NCI-H1436 (cell line): Measurements from ENCODE around the gene ZNF536.
A peak's percentile ranks its signal among the peaks of the same experiment; 100 is the strongest.
"Not testable (repeated sequence)": the region's sequence is repeated elsewhere in the genome, so short reads cannot be mapped to it uniquely, and the experiment has no call there.

ENCODE experiments used
- DNase-seq: peaks from one replicate; lab custom pipeline; 2025; lab: John Stamatoyannopoulos, UW

The ZNF536 gene

GRCh38 chr19:30419568-30420180, 47.5 kb downstream of the ZNF536 start:
- no peak for DNase-seq

- no peak for DNase-seq
Measured at GRCh38 chr19:30420316-30420715, 48.1 kb downstream of the ZNF536 start.

- DNase-seq, result no peak
Measured at GRCh38 chr19:30420881-30421280, 48.7 kb downstream of the ZNF536 start.

DNA sequence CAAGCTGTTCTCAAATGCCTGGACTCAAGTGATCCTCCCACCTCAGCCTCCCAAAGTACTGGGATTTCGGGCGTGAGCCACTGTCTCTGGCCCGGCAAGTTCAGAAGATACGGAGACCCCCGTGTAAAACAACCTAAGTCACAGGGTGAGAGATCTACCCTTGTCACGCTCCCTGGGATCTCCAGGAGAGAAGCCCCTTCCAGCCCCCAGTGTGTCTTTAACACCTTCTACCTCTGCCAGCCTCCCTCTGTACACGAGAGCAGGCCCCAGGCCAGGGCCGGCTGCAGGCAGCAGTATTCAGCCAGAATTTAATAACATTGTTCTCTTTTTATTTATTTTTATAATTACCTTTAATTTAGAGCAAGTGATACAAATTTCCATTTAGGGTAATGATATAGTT, 49.4 kb downstream of the ZNF536 start:
- no peak for DNase-seq

- no peak for DNase-seq
Measured at GRCh38 chr19:30423481-30423880, 51.3 kb downstream of the ZNF536 start.

DNA sequence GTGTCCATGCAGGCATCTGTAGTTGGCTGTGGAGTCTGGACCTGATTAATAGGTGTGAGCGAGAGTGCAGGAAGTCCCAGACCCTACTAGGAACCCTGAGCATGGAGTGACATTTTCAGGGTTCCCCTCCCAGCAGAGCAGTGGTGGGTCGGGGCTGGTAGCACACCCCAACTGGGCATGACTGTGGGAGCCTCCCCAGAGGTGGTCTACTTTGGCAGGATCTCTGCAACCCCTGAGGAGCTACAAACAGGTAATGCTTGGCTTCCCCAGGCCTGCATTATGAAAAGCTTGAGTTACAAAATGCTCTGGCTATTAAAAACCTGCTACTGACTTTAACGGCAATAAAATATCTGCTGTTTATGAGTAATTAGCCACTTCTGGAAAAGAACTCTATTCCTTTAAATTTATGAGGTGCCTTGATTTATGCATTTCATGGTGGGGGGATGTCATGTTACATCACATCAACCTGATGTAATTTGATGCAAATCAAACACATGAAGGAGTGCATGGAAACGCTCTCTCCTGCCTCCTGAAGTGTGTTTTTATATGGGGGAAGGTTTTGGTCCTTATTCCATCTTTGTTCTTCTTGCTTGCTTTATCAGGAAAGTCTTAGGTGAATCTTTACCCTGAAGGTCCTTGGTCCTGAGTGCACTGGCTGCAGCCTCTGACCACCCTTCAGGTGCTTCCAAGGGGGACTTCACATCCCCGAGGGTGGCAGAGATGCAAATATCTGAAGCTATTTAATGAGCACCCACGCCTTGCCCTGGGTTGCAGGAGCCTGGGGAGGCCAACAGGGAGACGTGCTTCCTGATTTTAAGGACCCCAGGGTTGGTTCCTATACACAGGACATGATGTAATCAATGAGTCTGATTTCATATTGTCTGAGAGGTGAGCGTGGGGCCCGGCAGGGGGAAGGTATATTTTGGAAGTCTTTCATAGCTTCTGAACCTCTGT, 54.0 kb downstream of the ZNF536 start:
- DNase-seq, result peak; percentile 45

GRCh38 chr19:30426864-30427263, 54.7 kb downstream of the ZNF536 start:
- DNase-seq, result no peak

DNA sequence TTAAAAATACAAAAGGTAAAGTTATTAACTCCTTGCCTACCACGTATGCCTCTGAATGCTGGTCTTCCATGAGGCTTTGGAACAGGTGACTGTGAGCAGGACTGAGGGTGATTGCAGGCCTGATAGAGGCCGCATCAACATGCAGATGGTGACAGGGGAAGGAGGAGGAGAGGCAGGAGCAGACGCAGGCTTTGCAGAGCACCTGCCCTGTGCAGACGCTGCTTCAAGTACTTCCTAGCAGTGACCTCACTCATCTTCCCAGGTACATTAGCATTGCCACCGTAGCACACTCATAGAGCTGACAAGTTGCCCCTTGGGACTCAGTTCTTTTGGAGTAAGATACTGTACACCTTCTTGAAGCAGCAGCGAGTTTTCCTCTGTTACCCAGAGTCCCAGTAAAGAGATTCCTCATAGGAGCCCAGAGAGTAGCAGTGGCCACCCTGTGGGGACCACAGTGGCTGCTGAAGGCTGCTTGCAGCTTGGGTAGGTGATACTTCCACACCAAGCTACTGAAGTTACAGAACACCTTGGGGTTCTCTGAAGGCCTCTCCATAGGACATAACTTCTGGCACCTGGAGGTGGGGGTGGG, 56.0 kb downstream of the ZNF536 start:
- peak; percentile 84 for DNase-seq

- no peak for DNase-seq
Measured at GRCh38 chr19:30428844-30429243, 56.7 kb downstream of the ZNF536 start.

DNA sequence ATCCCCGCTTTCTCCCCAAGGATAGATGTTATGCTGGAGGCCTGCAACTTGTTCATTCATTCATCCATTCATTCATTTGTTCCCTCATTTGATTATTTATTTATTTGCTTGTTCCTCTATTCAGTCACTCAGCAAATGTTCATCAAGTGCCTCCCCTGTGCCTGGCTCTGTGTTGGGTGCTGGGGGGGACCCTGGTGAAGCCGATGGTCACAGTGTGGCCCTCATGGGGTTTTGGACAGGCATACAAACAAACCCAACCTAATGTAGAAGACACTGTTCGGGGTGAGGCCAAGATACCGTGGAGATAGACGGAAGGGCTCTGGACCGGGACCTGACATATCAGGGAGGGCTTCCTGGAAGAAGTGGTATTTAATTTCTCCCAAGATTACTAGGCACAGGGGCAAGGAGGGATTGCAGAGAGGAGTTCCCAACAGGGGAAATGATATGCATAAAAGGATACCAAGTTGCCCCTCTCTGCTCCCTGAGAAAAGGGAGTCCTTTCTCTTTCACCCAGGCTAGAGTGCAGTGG, 58.1 kb downstream of the ZNF536 start:
- DNase-seq, result no peak

DNA sequence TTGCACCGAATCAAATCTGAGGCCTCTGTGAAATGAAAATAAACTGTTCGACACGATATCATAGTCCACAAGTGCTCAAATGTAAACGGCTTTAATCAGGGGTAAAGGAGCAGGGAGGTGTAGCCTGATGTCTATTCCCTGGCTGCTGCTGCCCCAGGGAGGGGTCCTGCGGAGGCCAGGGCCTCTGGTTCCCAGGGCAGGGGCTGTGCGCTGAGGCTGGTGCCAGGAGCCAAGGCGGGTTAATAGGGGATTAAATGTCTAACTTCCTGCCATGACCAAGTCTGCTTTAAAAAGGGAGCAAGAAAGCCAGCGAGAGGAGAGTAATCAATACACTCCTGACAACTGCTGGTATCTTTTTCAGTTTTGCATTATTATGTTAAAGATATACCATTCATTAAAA, 59.4 kb downstream of the ZNF536 start:
- no peak for DNase-seq

- DNase-seq, result no peak
Measured at GRCh38 chr19:30434797-30435594, 62.8 kb downstream of the ZNF536 start.

DNA sequence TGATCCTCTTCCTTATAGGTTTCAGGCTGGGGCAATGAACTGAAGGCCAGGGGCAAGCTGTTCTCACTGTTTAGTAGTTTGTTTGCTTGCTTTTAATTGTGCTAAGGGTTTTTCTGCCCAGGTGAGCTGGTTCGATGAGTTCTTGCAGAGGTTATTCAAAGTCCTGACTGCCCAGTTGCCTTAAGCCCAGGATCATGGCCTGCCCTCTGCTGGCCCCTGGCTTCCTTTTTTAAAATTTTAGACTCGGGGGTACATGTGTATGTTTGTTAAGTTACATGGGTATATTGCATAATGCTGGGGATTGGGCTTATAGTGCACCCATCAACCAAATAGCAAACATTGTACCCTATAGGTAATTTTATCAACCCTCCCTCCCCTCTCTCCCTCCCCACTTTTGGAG, 65.7 kb downstream of the ZNF536 start:
- no peak for DNase-seq

GRCh38 chr19:30439310-30439709, 67.1 kb downstream of the ZNF536 start:
- DNase-seq, result no peak

DNA sequence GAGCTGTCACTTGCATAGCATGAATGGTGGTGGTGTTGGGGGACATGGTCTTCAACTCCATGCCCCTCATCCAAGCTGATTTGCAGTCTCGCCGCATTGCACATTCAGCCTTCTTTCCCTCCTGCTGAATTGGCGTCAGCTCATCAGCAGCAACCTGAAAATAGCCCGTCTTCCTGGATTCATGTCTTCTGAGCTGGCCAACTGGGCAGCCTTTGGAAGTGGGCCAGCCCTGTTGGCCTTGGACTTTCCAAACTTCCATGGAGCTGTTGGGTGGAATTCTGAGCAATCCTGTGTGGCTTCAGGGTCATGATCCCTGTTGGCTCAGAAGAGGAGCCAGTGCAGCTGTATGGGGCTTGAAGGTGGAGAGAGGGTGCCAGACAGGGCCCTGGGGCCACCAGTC, 68.8 kb downstream of the ZNF536 start:
- no peak for DNase-seq

DNA sequence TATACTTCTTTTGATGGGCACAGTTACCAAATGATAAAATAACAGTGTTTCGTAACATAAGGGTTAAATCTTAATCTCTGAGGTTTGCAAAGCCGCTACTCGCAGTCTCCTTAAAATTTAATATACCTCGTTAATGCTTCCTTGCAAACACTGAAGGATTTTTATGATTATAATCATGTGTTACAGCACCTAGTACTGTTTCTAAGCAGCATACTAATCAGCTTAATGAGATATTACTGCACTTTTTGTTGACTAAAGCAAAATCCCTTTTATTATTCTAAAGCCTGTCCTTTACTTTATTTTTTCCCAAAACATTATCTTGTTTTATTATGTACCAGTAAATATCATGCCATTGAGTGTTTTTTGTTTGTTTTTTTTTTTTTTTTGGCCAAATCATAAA, 70.5 kb downstream of the ZNF536 start:
- DNase-seq, result no peak

DNA sequence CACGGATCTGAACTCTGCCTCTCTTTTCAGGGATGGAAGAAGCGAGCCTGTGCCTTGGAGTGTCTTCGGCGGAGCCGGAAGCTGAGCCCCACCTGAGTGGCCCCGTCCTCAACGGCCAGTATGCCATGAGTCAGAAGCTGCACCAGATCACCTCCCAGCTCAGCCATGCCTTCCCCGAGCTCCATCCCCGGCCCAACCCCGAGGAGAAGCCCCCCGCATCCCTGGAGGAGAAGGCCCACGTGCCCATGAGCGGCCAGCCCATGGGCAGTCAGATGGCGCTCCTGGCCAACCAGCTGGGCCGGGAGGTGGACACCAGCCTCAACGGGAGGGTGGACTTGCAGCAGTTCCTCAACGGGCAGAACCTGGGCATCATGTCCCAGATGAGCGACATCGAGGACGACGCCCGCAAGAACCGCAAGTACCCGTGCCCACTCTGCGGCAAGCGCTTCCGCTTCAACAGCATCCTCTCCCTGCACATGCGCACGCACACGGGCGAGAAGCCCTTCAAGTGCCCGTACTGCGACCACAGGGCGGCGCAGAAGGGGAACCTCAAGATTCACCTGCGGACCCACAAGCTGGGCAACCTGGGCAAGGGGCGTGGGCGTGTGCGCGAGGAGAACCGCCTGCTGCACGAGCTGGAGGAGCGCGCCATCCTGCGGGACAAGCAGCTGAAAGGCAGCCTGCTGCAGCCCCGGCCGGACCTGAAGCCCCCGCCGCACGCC, 71.5 kb downstream of the ZNF536 start:
- DNase-seq, result no peak

DNA sequence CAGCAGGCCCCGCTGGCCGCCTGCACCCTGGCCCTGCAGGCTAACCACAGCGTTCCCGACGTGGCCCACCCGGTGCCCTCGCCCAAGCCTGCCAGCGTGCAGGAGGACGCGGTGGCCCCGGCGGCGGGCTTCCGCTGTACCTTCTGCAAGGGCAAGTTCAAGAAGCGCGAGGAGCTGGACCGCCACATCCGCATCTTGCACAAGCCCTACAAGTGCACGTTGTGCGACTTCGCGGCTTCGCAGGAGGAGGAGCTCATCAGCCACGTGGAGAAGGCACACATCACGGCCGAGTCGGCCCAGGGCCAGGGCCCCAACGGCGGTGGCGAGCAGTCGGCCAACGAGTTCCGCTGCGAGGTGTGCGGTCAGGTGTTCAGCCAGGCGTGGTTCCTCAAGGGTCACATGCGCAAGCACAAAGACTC, 72.1 kb downstream of the ZNF536 start:
- no peak for DNase-seq

DNA sequence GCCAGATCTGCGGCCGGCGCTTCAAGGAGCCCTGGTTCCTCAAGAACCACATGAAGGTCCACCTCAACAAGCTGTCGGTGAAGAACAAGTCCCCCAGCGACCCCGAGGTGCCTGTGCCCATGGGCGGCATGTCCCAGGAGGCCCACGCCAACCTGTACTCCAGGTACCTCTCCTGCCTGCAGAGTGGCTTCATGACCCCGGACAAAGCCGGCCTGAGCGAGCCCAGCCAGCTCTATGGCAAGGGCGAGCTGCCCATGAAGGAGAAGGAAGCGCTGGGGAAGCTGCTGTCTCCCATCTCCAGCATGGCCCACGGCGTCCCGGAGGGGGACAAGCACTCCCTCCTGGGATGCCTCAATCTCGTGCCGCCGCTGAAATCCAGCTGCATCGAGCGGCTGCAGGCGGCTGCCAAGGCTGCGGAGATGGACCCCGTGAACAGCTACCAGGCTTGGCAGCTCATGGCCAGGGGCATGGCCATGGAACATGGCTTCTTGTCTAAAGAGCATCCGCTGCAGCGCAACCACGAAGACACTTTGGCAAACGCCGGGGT, 72.6 kb downstream of the ZNF536 start:
- no peak for DNase-seq

DNA sequence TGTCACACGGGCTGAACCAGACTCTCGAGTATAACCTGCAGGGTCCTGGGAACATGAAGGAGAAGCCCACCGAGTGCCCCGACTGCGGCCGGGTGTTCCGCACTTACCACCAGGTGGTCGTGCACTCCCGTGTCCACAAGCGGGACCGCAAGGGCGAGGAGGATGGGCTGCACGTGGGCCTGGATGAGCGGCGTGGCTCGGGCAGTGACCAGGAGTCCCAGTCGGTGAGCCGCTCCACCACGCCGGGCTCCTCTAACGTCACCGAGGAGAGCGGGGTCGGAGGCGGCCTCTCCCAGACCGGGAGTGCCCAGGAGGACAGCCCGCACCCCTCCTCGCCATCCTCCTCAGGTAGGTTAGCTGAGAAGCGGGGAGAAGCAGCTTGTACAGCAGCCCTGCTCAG, 73.2 kb downstream of the ZNF536 start:
- no peak for DNase-seq

DNA sequence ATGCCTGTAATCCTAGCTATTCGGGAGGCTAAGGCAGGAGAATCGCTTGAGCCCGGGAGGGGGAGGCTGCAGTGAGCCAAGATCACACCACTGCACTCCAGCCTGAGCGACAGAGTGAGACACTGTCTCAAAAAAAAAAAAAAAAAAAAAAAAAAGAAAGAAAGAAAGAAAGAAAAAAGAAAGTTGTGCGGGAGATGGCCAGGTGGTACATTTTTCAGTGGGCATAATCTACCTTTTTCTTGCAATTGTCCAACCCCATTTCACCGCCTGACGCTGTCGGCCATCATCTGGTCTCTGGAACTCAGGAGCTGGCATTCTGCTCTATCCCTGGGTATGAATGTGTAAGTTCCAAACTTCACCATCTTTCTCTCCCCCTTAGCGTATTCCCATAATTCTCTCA, 73.9 kb downstream of the ZNF536 start:
- DNase-seq, result not testable (repeated sequence)
